Osteocyte (in vitro differentiated cells): ENCODE results near the gene DNAJC5. TPM values are rescaled to one million over a fixed set of nuclear protein-coding genes. Genes with fewer than 3 reads are reported as not detected.

Experiments
- DNase-seq: peaks from one replicate; pipeline ENCODE4 v3.0.0; 2021; ENCODE audit warnings: mixed read lengths; ENCODE audit not compliant: unreplicated experiment; ENCODE audit errors: extremely low spot score
- H3K27ac Mint-ChIP-seq: one replicate; pipeline ENCODE4 v1.8.0; 2021; ENCODE audit warnings: mild to moderate bottlenecking, mixed read lengths; ENCODE audit not compliant: unreplicated experiment
- H3K27me3 Mint-ChIP-seq: one replicate; pipeline ENCODE4 v1.8.0; 2021; ENCODE audit warnings: mixed read lengths; ENCODE audit not compliant: unreplicated experiment
- H3K36me3 Mint-ChIP-seq: one replicate; pipeline ENCODE4 v1.8.0; 2021; ENCODE audit warnings: mixed read lengths; ENCODE audit not compliant: unreplicated experiment
- H3K4me1 Mint-ChIP-seq: one replicate; pipeline ENCODE4 v1.8.0; 2021; ENCODE audit warnings: mixed read lengths; ENCODE audit not compliant: unreplicated experiment
- H3K4me3 Mint-ChIP-seq: one replicate; pipeline ENCODE4 v1.8.0; 2021; ENCODE audit warnings: mild to moderate bottlenecking, moderate library complexity, mixed read lengths; ENCODE audit not compliant: unreplicated experiment
- H3K9me3 Mint-ChIP-seq: one replicate; pipeline ENCODE4 v1.8.0; 2021; ENCODE audit warnings: mixed read lengths; ENCODE audit not compliant: unreplicated experiment
- total RNA-seq: library from RNA; stranded (reverse); gene quantifications from 2 replicates; pipeline ENCODE4 v1.2.1, GENCODE V29; 2021
- TF ChIP-seq, protein P1 (sequence below): fragments of 200-600 bp; sonication (generic); IDR thresholded peaks from 2 replicates; pipeline ENCODE4 v1.5.0; 2021; ENCODE audit warnings: antibody characterized with exemption, mild to moderate bottlenecking, moderate library complexity

The DNAJC5 gene
- total RNA-seq, 1 donor from 2014 or later: 41.2 TPM

DNA sequence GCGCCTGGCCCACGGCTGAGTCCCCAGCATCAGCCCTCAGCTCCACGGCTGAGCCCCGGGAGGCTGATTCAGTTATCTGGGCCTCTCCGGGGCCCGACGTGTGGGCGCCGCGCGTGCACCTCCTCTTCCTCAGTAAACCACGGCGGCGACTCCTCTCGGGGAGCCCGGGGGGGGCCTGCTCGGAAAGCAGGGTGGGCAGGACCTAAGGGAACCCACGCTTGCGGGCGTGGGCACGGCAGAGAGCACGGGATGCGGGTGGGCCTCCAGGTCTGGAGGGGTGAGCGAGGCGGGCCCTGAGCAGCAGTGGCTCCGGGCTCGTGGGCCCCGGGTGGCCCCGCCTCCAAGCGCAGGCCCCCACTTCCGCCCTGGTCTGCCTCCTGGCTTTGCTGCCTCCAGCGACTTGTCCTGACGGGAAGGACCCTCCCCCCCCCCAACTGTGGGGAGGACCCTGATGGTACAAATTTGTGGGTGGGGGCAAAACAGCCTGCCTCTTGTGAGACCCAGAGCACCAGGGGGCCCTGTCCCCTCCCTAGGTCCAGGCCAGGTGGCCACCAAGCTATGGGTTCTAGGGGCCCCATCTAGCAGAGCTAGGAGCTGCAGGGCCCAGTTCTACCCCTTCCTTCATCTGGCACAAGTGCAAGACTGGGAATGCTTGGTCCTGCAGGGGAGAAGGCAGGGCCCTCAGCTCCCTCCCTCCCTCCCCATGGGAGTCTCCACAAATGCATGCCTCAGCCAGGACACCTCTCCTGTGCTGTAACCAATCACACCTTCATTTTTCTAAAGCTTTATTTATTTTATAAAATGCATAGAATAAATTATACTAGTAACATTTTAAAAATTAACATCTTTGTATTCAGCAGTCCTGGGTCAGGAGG is 44.4 kb downstream of the DNAJC5 start:
- DNase-seq: no peak
- H3K27ac Mint-ChIP-seq: no peak overlapping the region
- TF ChIP-seq, protein P1, sequence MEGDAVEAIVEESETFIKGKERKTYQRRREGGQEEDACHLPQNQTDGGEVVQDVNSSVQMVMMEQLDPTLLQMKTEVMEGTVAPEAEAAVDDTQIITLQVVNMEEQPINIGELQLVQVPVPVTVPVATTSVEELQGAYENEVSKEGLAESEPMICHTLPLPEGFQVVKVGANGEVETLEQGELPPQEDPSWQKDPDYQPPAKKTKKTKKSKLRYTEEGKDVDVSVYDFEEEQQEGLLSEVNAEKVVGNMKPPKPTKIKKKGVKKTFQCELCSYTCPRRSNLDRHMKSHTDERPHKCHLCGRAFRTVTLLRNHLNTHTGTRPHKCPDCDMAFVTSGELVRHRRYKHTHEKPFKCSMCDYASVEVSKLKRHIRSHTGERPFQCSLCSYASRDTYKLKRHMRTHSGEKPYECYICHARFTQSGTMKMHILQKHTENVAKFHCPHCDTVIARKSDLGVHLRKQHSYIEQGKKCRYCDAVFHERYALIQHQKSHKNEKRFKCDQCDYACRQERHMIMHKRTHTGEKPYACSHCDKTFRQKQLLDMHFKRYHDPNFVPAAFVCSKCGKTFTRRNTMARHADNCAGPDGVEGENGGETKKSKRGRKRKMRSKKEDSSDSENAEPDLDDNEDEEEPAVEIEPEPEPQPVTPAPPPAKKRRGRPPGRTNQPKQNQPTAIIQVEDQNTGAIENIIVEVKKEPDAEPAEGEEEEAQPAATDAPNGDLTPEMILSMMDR: no peak
- H3K4me1 Mint-ChIP-seq: peaks cover 2% of the 10 kb centered on the region
- H3K36me3 Mint-ChIP-seq: peaks cover 13% of the 10 kb centered on the region
- no peaks in the 10 kb centered on the region for H3K9me3 Mint-ChIP-seq
- H3K4me3 Mint-ChIP-seq: no peak overlapping the region
- no peaks in the 10 kb centered on the region for H3K27me3 Mint-ChIP-seq

DNA sequence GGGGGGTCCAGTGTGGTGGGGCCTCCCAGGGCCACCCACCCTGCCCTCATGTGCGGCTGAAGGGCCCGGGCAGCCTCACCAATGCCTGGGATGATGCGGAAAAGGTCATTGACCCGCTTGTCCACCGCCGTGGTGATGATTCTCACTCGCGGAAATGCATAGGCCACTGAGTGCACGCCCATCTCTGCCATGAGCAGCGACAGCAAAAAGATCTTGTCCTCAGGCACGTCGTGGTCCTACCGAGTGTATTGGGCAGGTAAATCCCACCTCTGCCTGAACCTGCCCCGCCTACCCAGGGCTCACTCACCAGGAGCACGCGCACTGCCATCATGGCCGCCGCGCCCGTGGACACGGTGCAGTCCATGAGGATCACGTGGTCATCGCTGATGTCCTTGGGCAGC is 45.1 kb downstream of the DNAJC5 start:
- H3K4me1 Mint-ChIP-seq: peaks cover 2% of the 10 kb centered on the region
- no peak for DNase-seq

DNA sequence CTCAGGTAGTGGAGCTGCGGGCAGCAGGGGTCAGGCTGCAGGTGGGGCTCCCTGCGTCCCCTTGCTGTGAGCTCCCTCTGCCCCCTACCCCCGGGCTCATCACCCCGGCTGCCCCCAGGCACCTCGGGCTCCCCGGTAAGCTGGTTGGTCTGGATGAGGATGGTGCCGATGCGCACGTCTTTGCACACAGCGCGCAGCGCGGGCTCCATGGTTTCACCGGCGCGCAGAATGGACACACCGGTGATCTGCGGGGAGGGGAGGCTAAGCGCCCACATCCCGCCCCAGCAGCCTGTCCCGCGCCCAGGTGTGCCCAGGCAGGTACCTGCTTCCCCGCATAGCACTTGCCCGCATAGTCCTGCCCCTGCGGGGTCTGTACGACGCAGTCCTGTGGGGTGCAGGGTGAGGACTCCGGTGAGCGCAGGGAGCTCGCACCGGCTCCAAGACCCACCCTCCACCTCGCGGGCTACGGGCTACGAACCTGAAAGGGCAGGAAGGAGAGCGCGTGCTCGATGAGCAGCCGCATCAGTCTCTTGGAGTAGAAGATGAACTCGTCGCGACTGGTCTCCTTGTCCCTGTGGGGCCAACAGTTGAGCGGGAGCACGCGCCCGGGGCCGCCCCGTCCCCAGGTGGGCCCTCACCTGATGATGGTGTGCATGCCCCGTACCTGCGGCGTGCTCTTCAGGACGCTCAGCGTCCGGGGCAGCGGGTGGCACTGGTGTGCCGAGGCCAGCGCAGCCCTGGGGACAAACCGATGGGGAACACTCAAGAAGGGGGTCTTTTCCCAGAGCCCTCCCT is 45.7 kb downstream of the DNAJC5 start:
- TF ChIP-seq, protein P1: no peak
- peaks cover 2% of the 10 kb centered on the region for H3K4me1 Mint-ChIP-seq
- H3K27ac Mint-ChIP-seq: no peak overlapping the region
- H3K4me3 Mint-ChIP-seq: no peak overlapping the region
- peaks cover 8% of the 10 kb centered on the region for H3K36me3 Mint-ChIP-seq
- DNase-seq: no peak
- H3K27me3 Mint-ChIP-seq: no peaks in the 10 kb centered on the region
- H3K9me3 Mint-ChIP-seq: no peaks in the 10 kb centered on the region

More for the DNA sequence above, 45.1 kb downstream of the DNAJC5 start:
- Mint-ChIP-seq H3K27ac (no peak overlapping the region), H3K4me3 (no peak overlapping the region), H3K36me3 (peaks cover 11% of the 10 kb centered on the region), H3K9me3 (no peaks in the 10 kb centered on the region), H3K27me3 (no peaks in the 10 kb centered on the region)
- TF ChIP-seq, protein P1: no peak

DNA sequence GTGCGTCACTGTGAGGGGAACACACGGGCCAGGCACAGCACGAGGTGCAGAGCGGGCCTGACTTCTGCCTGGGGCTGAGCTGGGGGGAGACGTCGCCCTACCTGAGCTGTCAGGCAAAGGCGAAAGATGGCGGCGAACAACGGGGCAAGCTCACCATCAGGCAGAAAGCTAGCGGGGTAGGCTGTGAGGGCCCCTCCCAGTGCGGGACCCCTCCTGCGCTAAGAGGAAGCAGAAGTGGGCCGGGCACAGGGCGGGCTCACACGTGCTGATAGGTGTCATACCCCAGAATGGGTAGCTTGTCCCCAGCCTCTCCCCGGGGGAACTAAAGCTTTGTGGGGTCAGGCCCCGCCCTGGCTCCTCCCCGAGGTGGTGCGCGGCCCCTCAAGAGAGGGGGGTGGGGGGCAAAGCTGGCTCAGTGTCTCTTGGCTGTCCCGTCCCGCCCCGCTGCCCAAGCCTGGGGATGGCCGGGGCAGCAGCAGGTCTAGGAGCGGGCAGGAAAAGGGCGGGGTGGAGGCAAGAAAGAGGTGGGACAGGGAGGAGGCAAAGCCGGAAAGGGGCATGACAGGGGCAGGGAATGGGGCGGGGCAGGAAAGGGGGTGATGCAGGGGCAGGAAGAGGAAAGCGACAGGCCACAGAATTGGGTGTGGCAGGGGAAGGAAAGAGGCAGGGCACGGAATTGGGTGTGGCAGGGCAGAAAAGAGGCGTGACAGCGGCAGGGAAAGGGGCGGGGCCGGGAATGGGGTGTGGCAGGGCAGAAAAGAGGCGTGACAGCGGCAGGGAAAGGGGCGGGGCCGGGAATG is 46.6 kb downstream of the DNAJC5 start:
- no peak for DNase-seq
- H3K4me1 Mint-ChIP-seq: peaks cover 2% of the 10 kb centered on the region
- H3K9me3 Mint-ChIP-seq: no peaks in the 10 kb centered on the region
- H3K4me3 Mint-ChIP-seq: no peak overlapping the region
- TF ChIP-seq, protein P1: no peak
- H3K36me3 Mint-ChIP-seq: peaks cover 3% of the 10 kb centered on the region
- no peak overlapping the region for H3K27ac Mint-ChIP-seq
- H3K27me3 Mint-ChIP-seq: no peaks in the 10 kb centered on the region
